Measurements from ENCODE around the gene PHACTR3.

Gene PHACTR3

GRCh38 chr20:59572515-59572914 lies 31.8 kb upstream of the PHACTR3 start:
- DNase-seq (ENCODE audit: extremely low spot score, insufficient read length, low read depth) (no peak), FAIRE-seq (no peak)

DNA sequence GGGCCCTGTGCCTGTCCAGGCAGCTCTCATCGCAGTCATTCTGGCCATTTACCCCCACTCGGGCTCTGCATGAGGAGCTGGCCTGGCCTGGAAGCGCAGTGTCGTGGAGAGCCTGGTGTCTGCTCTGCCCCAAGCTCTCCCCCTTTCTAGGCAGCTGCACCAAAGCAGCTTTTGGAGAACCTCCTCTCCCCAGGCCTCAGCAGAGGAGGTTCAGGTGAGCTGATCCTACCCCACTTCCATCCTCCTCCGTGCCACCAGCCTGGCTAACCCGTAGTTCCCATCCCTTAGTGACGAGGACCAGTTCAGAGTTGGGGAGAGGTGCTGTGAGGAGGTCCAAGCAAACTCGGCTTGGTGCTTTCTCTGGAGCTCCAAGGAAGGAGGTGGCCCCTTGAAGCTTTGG lies 30.5 kb upstream of the PHACTR3 start:
- DNase-seq (ENCODE audit: extremely low spot score, insufficient read length, low read depth): no peak
- FAIRE-seq: no peak

- FAIRE-seq: no peak
Observed at GRCh38 chr20:59574308-59574707, 30.0 kb upstream of the PHACTR3 start.

GRCh38 chr20:59575216-59575615 lies 29.1 kb upstream of the PHACTR3 start:
- FAIRE-seq: no peak
- DNase-seq (ENCODE audit: extremely low spot score, insufficient read length, low read depth): no peak

More at GRCh38 chr20:59574308-59574707, 30.0 kb upstream of the PHACTR3 start:
- no peak for DNase-seq (ENCODE audit: extremely low spot score, insufficient read length, low read depth)

- no peak for DNase-seq (ENCODE audit: extremely low spot score, insufficient read length, low read depth)
- no peak for FAIRE-seq
Observed at GRCh38 chr20:59575653-59576052, 28.7 kb upstream of the PHACTR3 start.

- DNase-seq (ENCODE audit: extremely low spot score, insufficient read length, low read depth): no peak
Observed at GRCh38 chr20:59576216-59576953, 28.0 kb upstream of the PHACTR3 start.

DNA sequence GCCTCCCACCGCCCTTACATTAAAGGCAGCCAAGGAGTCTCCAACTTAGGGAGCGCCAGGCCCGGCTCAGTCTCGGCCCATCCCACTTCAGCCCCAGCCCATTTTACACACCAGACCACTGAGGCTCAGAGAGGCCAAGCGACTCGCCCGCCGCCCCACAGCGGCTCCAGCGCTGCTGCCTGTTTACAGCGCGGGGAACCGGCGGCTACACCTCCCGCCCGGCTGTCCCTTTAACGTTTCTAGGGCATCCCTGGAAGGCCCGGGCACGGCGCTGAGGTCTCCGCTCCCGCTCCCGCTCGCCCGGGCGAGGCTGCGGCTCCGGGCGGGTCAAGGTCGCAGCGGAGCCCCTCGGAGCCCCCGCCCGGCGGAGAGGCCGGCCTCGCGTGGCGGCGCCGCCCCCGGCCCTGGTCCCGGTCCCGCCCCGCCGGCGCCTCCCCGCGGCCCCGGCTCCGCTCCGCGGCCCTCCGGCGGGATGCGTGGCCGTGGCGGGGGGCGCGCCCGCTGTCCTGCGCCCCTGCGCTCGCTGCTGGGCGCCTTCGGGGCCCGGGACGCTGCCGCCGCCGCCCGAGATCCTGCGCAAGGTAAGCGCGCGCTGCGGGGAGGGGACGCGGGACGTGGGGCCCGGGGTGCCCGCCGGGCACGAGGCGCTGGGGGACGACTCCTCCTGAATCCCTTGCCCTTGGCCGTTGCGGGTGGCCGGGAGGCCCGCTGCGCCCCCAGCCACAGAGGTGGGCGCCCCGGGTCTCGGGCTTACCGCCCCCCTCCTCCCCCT lies 27.1 kb upstream of the PHACTR3 start:
- no peak for DNase-seq (ENCODE audit: extremely low spot score, insufficient read length, low read depth)
- no peak for FAIRE-seq

More at GRCh38 chr20:59576216-59576953, 28.0 kb upstream of the PHACTR3 start:
- FAIRE-seq: no peak

DNA sequence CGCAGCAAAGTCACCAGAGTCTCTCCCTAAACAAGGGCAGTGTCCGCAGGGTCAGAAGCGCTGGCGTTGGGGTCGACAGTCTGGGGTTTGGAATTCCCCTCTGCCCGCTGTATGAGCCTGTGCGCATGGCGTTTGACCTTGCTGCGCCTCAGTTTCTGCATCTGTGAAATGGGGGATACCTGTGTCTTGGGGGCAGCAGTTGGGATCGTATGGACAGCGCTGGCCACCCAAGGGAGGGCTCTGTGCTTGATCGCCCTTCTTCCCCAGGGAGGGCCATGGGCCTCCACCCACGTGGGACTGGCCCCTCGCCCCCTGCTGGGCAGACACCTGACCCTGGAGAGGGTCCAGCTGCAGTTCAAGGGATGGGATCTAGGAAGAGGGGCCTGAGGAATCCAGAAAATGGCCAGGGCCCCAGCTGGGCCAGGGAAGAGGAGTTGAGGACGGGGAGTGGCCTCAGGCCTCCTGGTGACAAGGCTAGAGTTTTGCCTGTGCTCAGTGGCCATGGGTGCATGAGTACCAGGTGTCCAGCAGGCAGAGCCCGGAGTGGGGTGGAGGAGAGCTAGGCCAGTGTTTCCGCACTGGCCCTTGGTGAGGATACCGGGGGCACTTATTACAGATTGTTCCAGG lies 26.4 kb upstream of the PHACTR3 start:
- DNase-seq (ENCODE audit: extremely low spot score, insufficient read length, low read depth) (no peak), FAIRE-seq (no peak)

DNA sequence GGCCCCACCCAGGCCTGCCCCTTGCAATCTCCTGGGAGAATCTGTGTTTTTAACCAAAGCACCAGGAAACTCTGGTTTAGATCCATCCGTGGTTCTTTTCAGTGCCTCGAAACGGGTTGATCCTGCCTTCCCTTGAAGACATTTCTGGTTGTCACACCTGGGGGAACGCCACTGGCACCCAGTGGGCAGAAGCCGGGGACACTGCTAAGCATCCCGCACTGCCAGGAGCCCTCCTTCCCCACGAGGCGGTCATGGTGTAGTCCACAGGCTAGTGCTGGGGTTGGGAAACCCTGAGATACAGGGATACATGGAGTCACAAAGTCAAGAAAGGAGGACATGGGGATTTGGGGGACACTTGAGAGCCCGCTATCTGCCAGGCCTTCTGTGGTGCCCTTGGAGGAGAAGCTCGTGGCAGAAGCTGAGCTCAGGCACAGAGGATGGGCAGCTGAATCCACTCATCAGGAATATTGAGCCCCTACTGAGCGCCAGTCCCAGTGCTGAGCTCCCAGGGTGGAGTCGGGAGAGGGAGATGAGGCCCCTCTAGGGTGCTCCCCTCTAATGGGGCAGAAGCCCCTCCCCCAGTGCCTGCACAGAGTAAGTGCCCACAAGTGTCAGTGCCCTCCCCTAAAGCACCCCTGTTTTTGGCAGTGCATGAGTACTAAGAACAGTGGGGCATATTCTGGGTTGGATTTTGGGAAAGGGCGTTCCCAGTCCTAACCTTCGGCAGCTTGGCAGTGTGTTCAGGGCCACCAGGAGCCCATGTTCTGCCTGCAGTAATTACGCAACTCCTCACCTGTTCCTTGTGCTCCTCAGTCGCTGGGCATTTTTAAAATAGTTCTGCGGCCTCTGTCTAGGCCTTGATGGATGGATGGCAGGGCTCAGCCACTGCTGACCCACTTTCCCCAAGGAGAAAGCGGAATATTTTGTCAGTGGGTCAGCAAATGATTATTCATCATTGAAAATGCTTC lies 25.6 kb upstream of the PHACTR3 start:
- FAIRE-seq: no peak
- DNase-seq (ENCODE audit: extremely low spot score, insufficient read length, low read depth): no peak

- DNase-seq (ENCODE audit: extremely low spot score, insufficient read length, low read depth) (no peak), FAIRE-seq (no peak)
Observed at GRCh38 chr20:59579404-59580145, 24.8 kb upstream of the PHACTR3 start.

GRCh38 chr20:59580146-59580946 lies 24.0 kb upstream of the PHACTR3 start:
- DNase-seq (ENCODE audit: extremely low spot score, insufficient read length, low read depth) (no peak), FAIRE-seq (no peak)

DNA sequence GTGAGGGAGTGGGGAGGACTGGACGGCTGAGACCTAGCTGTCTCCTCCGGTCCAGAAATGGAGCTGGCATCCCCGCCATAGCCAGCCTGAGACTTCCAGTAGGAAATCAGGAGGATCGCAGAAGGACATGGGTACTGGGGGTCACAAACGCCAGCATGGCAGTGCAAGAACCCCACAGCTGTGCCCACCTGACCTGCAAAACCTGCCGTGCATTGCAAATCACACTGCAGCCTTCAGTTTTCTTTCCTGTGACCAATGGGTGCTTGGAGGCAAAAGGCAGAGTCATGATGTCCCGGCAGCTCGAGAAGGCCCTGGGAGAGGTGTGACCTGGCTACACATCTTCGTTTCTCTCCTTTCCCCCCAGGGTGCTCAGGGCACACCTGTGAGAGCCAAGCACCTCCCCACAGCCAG lies 23.3 kb upstream of the PHACTR3 start:
- DNase-seq (ENCODE audit: extremely low spot score, insufficient read length, low read depth): no peak

DNA sequence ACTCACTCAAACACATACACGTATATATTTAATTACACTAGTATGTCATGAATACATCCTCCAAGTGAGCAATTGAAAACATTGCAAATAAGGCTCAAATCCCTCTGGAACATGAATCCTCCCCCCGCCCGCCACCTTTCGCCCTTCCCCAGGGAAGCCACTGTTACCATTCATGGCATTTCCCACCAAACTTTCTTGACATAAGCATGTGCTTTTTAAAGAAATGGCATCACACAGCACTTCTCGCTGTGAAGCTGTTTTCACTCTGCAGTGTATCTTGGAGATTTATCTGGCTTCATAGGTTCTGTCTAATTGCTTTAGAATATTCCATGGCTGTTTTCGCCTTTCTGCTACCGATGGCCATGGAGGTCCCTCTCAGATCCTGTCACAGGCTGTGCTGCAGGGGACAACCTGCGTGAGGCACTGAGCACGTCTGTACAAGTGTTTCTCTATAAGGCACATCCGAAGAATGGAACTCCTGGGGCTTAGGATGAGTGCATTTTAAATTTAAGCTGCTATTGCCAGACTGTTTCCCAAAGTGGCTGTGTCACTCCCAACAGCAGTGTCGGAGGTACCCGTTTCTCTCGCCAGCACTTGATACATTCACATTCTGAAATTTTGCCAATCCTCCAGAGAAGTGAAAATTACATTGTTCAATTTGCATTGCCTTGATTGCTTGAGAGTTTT lies 22.2 kb upstream of the PHACTR3 start:
- no peak for DNase-seq (ENCODE audit: extremely low spot score, insufficient read length, low read depth)
- no peak for FAIRE-seq

More for the DNA sequence above, 23.3 kb upstream of the PHACTR3 start:
- no peak for FAIRE-seq

- DNase-seq (ENCODE audit: extremely low spot score, insufficient read length, low read depth) (no peak), FAIRE-seq (no peak)
Observed at GRCh38 chr20:59583428-59584277, 20.7 kb upstream of the PHACTR3 start.

DNA sequence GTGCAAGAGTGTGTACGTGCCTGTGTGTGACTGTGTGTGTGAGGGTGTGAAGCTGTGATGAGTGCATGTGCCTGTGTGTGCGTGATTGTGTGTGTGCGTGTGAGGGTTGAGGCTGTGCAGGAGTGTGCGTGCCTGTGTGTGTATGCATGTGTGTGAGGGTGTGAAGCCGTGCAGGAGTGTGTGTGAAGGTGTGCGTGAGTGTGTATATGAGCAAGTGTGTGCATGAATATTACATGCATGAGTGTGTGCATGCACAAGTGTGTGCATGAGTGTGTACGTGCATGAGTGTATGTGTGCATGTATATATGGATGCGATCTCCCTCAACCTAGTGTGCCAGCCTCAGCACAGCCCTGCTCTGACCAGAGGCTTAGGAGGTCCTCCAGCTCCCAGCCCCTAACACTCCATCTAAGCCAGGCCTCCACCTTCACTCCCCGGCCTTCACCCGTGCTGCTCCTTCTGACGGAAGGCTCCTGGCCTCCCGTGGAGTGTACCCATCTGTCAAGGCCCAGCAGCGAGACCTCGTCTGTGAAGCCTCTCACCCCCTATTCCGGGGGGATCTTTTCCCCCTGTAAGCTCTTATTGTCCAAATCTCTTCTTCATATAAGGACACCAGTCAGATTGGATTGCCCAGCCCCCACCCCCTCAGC lies 19.9 kb upstream of the PHACTR3 start:
- no peak for DNase-seq (ENCODE audit: extremely low spot score, insufficient read length, low read depth)
- no peak for FAIRE-seq

- FAIRE-seq (no peak), DNase-seq (ENCODE audit: extremely low spot score, insufficient read length, low read depth) (no peak)
Observed at GRCh38 chr20:59585714-59586409, 18.5 kb upstream of the PHACTR3 start.
